Measurements from ENCODE around the gene ACYP2.

- TF ChIP-seq ARNTL (CRISPR knock-in tag; IDR thresholded peaks at IDR 0.05; ENCODE audit: borderline replicate concordance, low read depth) (no peak), ZNF70 (CRISPR knock-in tag; IDR thresholded peaks at IDR 0.05) (no peak), SNAI2 (CRISPR knock-in tag; IDR thresholded peaks at IDR 0.05) (no peak), TOX (CRISPR knock-in tag; IDR thresholded peaks at IDR 0.05; ENCODE audit: borderline replicate concordance) (no peak)
- TF ChIP-seq, protein P1, sequence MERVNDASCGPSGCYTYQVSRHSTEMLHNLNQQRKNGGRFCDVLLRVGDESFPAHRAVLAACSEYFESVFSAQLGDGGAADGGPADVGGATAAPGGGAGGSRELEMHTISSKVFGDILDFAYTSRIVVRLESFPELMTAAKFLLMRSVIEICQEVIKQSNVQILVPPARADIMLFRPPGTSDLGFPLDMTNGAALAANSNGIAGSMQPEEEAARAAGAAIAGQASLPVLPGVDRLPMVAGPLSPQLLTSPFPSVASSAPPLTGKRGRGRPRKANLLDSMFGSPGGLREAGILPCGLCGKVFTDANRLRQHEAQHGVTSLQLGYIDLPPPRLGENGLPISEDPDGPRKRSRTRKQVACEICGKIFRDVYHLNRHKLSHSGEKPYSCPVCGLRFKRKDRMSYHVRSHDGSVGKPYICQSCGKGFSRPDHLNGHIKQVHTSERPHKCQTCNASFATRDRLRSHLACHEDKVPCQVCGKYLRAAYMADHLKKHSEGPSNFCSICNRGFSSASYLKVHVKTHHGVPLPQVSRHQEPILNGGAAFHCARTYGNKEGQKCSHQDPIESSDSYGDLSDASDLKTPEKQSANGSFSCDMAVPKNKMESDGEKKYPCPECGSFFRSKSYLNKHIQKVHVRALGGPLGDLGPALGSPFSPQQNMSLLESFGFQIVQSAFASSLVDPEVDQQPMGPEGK (CRISPR knock-in tag; IDR thresholded peaks at IDR 0.05; ENCODE audit: borderline replicate concordance): no peak
Observed at GRCh38 chr2:54353216-54353615, 237.8 kb downstream of the ACYP2 start.
